Measurements from ENCODE around the gene LARP6. TPM values are rescaled to one million over a fixed set of nuclear protein-coding genes. Genes with fewer than 3 reads are reported as not detected.

Gene LARP6
- total RNA-seq, 2 experiments from 2014 or later = not detected

DNA sequence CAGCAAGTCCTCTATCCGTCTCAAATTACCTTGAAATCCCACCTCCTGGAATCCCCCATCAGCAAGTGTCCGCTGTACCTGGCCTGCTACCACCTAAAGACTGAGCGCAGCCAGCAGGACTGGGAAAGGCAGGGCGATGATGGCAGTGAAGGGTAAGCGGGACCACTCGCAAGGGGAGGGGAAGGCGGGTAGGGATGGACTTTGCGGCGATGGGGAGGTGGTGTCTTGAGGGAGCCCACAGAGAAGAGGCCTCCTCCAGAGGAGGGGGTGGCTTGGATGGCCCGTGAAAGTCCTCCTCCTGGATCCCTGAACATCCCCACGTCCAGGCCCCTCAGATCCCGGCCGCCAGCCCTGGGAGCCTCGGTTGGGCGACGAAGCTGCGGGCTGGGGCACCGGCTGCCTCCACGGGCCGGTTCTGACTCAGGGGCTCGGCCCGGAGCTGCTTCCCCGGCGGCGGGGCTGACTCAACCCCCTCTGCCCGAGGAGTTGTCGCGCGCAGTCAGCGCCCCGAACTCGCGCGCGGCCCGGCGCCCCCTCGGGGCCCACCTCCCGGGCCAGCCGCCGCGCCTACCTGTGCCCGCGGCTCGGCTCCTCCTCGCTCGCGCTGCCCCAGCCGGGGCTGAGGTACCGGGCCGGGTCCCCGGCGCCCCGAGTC is 512 bp downstream of the LARP6 start:
- H3K4me2 ChIP-seq (ENCODE audit: low read length) = no peak overlapping the region

DNA sequence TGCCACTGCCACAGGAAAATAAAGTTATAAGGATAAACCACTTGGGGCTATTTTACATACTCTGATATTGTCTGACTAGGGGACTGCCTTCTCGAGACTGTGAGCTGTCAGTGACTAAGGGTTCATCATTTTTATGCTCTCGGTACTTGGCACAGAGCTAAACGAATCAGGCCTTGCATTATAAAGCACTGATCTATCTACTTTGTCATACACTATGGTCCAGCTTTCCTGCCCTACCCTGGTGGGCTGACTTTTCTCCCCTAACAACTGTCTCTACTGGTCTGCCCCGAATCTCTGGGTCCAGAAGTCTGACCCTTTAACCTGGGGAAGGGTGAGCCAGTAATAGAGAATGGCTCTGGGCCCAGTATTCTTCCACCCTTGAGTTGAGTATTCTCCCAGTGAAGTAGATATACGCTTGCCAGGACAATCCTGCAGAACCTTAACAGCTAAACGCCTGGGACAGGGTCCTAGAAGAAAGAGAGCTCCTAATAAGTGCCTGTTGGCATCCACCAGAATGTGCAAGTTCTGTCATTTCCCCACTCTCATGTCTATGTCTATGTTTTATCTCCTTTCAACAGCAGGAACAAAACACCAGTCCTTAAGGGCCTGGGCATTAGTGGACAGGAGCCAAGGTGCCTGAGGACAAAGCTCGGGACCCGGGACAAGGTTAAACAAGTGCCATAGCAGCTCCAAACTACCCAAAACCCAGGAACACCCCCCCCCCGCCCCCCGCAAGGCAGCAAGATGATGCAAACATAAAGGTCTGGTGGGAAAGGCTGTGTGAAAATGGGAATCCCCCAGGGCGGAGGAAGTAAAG is 1.2 kb downstream of the LARP6 start:
- no peak overlapping the region for H3K4me3 ChIP-seq (ENCODE audit: low read depth, low read length, poor library complexity, severe bottlenecking)
- POLR2A ChIA-PET = interaction anchor here (0.5 to 0.6 kb wide), 2 partner anchors 126 to 749 kb away, joined by 3 read pairs; no protein-coding TSS in a partner anchor

More for the DNA sequence above, 512 bp downstream of the LARP6 start:
- Histone ChIP-seq H3K9me3 (ENCODE audit: low read length) (no peaks in the 10 kb centered on the region), H3K9me2 (ENCODE audit: insufficient read depth, low read length) (no peaks in the 10 kb centered on the region), H3K27ac (ENCODE audit: low read depth, low read length, poor library complexity, severe bottlenecking) (no peak overlapping the region), H3K79me2 (ENCODE audit: insufficient read depth, low read depth, low read length) (no peaks in the 10 kb centered on the region), H3K4me1 (ENCODE audit: insufficient read depth, low read length, poor library complexity, severe bottlenecking) (no peaks in the 10 kb centered on the region), H2AFZ (ENCODE audit: low read length) (no peak overlapping the region), H3K36me3 (ENCODE audit: insufficient read depth, low read length) (no peaks in the 10 kb centered on the region), H3K4me3 (ENCODE audit: low read depth, low read length, poor library complexity, severe bottlenecking) (no peak overlapping the region), H4K20me1 (ENCODE audit: insufficient read depth, low read length) (no peaks in the 10 kb centered on the region)
- ChIA-PET POLR2A (no interaction called here), CTCF (ENCODE audit: unreplicated experiment) (no interaction called here)
- TF ChIP-seq EZH2phosphoT487 (IDR thresholded peaks at IDR 0.05; ENCODE audit: borderline replicate concordance, low read depth, low read length) (no peak), CTCF (conservative IDR thresholded peaks at IDR 0.05; ENCODE audit: low read length) (no peak)
- BruUV-seq (replicated peaks) = no TSS peak
- DNase-seq (ENCODE audit: low spot score) = no peak
- intact Hi-C loops (cut with micrococcal nuclease; ENCODE audit: unreplicated experiment) = no loop called here

More for the DNA sequence above, 1.2 kb downstream of the LARP6 start:
- intact Hi-C loops (cut with micrococcal nuclease; ENCODE audit: unreplicated experiment) = no loop called here
- H3K79me2 ChIP-seq (ENCODE audit: insufficient read depth, low read depth, low read length) = no peaks in the 10 kb centered on the region
- no TSS peak for BruUV-seq (replicated peaks)
- DNase-seq (ENCODE audit: low spot score) = no peak
- no peaks in the 10 kb centered on the region for H3K4me1 ChIP-seq (ENCODE audit: insufficient read depth, low read length, poor library complexity, severe bottlenecking)
- no peak overlapping the region for H3K27ac ChIP-seq (ENCODE audit: low read depth, low read length, poor library complexity, severe bottlenecking)
- no peak overlapping the region for H2AFZ ChIP-seq (ENCODE audit: low read length)
- no peaks in the 10 kb centered on the region for H4K20me1 ChIP-seq (ENCODE audit: insufficient read depth, low read length)
- no peak overlapping the region for H3K4me2 ChIP-seq (ENCODE audit: low read length)
- no peak for TF ChIP-seq CTCF (conservative IDR thresholded peaks at IDR 0.05; ENCODE audit: low read length)
- TF ChIP-seq EZH2phosphoT487 (IDR thresholded peaks at IDR 0.05; ENCODE audit: borderline replicate concordance, low read depth, low read length) = no peak
- no peaks in the 10 kb centered on the region for H3K36me3 ChIP-seq (ENCODE audit: insufficient read depth, low read length)
- H3K9me2 ChIP-seq (ENCODE audit: insufficient read depth, low read length) = no peaks in the 10 kb centered on the region
- H3K9me3 ChIP-seq (ENCODE audit: low read length) = no peaks in the 10 kb centered on the region
- CTCF ChIA-PET (ENCODE audit: unreplicated experiment) = no interaction called here
